ENCODE results near the gene ZSWIM5. TPM values are rescaled to one million over a fixed set of nuclear protein-coding genes. Genes with fewer than 3 reads are reported as not detected.
"Not testable (repeated sequence)": the region's sequence is repeated elsewhere in the genome, so short reads cannot be mapped to it uniquely, and the experiment has no call there.

ZSWIM5 gene
- total and polyA plus RNA-seq, 4 donors = 7.9 to 14.8 (median 12.2) TPM

- H3K36me3 ChIP-seq (ENCODE audit: control insufficient read depth, insufficient read depth, low read length) = no peaks in the 10 kb centered on the region
- H3K9me3 ChIP-seq (ENCODE audit: control insufficient read depth, insufficient read depth, low read length) = no peaks in the 10 kb centered on the region
- no CpG with 5 or more reads among the region's 1 CpG for WGBS (ENCODE audit: insufficient coverage)
- H3K4me1 ChIP-seq (ENCODE audit: control insufficient read depth, insufficient read depth, low read length) = no peaks in the 10 kb centered on the region
- H3K27me3 ChIP-seq (ENCODE audit: control insufficient read depth, insufficient read depth, low read length) = no peaks in the 10 kb centered on the region
- no peak overlapping the region for H3K4me3 ChIP-seq (ENCODE audit: low read depth, low read length)
- H3K27ac ChIP-seq (ENCODE audit: low read depth, low read length) = no peak overlapping the region
- no peak for DNase-seq (ENCODE audit: low read depth in 4 of 6, low spot score in 6 of 6)
These were observed 29.7 kb upstream of the ZSWIM5 start for GRCh38 chr1:45236136-45236535.

DNA sequence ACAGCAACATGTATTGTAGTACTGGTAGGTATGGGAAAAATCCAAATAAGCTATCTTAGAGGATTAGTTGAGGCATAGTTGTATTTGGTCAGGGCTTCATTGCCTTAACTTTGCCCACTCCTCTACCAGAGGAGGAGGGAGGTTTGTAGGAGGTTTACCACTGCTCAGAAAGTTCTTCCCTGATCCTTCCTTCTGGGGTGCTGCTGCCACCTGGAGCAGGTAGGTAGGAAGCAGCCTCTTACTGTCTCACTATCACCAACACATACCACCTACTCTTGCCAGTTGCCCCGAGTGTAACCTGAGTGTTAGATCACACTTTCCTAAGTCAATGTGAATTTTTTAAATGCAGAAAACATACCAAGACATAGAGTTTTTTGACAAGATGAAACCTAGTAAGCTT lies 24.1 kb upstream of the ZSWIM5 start:
- no peak for DNase-seq (ENCODE audit: low read depth in 4 of 6, low spot score in 6 of 6)
- H3K9me3 ChIP-seq (ENCODE audit: control insufficient read depth, insufficient read depth, low read length) = no peaks in the 10 kb centered on the region
- no peak overlapping the region for H3K4me3 ChIP-seq (ENCODE audit: low read depth, low read length)
- no CpG with 5 or more reads among the region's 1 CpG for WGBS (ENCODE audit: insufficient coverage)
- H3K27me3 ChIP-seq (ENCODE audit: control insufficient read depth, insufficient read depth, low read length) = no peaks in the 10 kb centered on the region
- H3K27ac ChIP-seq (ENCODE audit: low read depth, low read length) = no peak overlapping the region
- H3K36me3 ChIP-seq (ENCODE audit: control insufficient read depth, insufficient read depth, low read length) = no peaks in the 10 kb centered on the region
- H3K4me1 ChIP-seq (ENCODE audit: control insufficient read depth, insufficient read depth, low read length) = no peaks in the 10 kb centered on the region

DNA sequence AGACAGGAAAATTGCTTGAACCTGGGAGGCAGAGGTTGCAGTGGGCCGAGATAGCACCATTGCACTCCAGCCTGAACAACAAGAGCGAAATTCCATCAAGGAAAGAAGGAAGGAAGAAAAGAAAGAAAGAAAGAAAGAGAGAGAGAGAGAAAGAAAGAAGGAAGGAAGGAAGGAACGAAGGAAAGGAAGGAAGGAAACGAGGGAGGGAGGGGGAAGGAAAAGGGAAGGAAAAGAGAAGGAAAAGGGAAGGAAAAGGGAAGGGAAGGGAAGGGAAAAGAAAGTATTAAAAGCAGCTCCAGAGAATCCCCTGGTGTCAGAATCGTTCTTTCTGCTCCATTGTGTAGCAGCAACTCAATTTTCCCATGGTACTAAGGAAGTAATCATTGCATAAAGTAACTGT lies 19.2 kb upstream of the ZSWIM5 start:
- Histone ChIP-seq H3K4me3 (ENCODE audit: low read depth, low read length) (no peak overlapping the region), H3K9me3 (ENCODE audit: control insufficient read depth, insufficient read depth, low read length) (no peaks in the 10 kb centered on the region), H3K27me3 (ENCODE audit: control insufficient read depth, insufficient read depth, low read length) (no peaks in the 10 kb centered on the region), H3K36me3 (ENCODE audit: control insufficient read depth, insufficient read depth, low read length) (no peaks in the 10 kb centered on the region), H3K27ac (ENCODE audit: low read depth, low read length) (no peak overlapping the region), H3K4me1 (ENCODE audit: control insufficient read depth, insufficient read depth, low read length) (no peaks in the 10 kb centered on the region)
- WGBS (ENCODE audit: insufficient coverage) = 90% methylated on average over 4 of the region's 5 CpGs
- DNase-seq (ENCODE audit: low read depth in 4 of 6, low spot score in 6 of 6) = no peak

DNA sequence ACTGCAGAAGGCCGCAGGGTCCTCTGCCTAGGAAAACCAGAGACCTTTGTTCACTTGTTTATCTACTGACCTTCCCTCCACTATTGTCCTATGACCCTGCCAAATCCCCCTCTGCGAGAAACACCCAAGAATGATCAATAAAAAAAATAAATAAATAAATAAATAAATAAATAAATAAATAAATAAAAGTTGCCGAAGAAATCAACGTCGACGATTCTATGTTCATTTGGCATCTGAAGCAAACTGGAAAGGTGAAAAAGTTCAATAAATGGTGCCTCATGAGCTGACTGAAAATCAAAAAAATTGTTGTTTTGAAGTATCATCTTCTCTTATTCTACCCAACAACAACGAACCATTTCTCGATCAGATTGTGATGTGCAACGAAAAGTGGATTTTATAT lies 17.3 kb upstream of the ZSWIM5 start:
- H3K27me3 ChIP-seq (ENCODE audit: control insufficient read depth, insufficient read depth, low read length); H3K36me3 ChIP-seq (ENCODE audit: control insufficient read depth, insufficient read depth, low read length); H3K27ac ChIP-seq (ENCODE audit: low read depth, low read length); H3K9me3 ChIP-seq (ENCODE audit: control insufficient read depth, insufficient read depth, low read length); H3K4me1 ChIP-seq (ENCODE audit: control insufficient read depth, insufficient read depth, low read length); DNase-seq (ENCODE audit: low read depth in 4 of 6, low spot score in 6 of 6); H3K4me3 ChIP-seq (ENCODE audit: low read depth, low read length): not testable (repeated sequence)
- 100% methylated on average over 1 of the region's 9 CpGs for WGBS (ENCODE audit: insufficient coverage)

DNA sequence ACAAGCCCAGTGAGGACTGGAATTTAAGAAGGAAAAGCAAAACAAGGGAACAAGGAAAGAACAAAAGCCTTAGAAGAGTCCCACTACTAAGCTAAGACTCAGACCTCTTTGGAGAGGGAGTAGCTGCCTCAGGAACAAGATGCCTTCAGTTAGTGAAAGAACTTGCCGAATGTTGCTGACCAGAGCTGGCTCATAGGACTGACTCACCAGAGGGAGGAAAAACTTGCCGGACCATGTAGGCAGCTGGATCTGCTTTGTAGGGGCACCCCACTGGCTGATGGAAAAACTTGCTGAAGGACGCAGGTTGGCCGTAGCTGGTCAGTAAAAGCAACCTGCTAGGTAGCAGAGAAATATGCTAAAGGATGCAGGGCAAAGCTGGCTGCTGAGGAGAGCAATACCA lies 15.3 kb upstream of the ZSWIM5 start:
- Histone ChIP-seq H3K4me1 (ENCODE audit: control insufficient read depth, insufficient read depth, low read length) (no peaks in the 10 kb centered on the region), H3K36me3 (ENCODE audit: control insufficient read depth, insufficient read depth, low read length) (no peaks in the 10 kb centered on the region), H3K9me3 (ENCODE audit: control insufficient read depth, insufficient read depth, low read length) (no peaks in the 10 kb centered on the region), H3K4me3 (ENCODE audit: low read depth, low read length) (no peak overlapping the region), H3K27me3 (ENCODE audit: control insufficient read depth, insufficient read depth, low read length) (no peaks in the 10 kb centered on the region), H3K27ac (ENCODE audit: low read depth, low read length) (no peak overlapping the region)
- WGBS (ENCODE audit: insufficient coverage) = 90% methylated on average over 4 of the region's 4 CpGs
- DNase-seq (ENCODE audit: low read depth in 4 of 6, low spot score in 6 of 6) = no peak

- H3K36me3 ChIP-seq (ENCODE audit: control insufficient read depth, insufficient read depth, low read length) = no peaks in the 10 kb centered on the region
- no peaks in the 10 kb centered on the region for H3K4me1 ChIP-seq (ENCODE audit: control insufficient read depth, insufficient read depth, low read length)
- no peak for DNase-seq (ENCODE audit: low read depth in 4 of 6, low spot score in 6 of 6)
- no peak overlapping the region for H3K4me3 ChIP-seq (ENCODE audit: low read depth, low read length)
- no peaks in the 10 kb centered on the region for H3K27me3 ChIP-seq (ENCODE audit: control insufficient read depth, insufficient read depth, low read length)
- H3K27ac ChIP-seq (ENCODE audit: low read depth, low read length) = no peak overlapping the region
- H3K9me3 ChIP-seq (ENCODE audit: control insufficient read depth, insufficient read depth, low read length) = no peaks in the 10 kb centered on the region
These were observed 10.5 kb upstream of the ZSWIM5 start for GRCh38 chr1:45216861-45217260.

GRCh38 chr1:45216200-45216541 lies 9.8 kb upstream of the ZSWIM5 start:
- H3K27ac ChIP-seq (ENCODE audit: low read depth, low read length) = no peak overlapping the region
- no peaks in the 10 kb centered on the region for H3K36me3 ChIP-seq (ENCODE audit: control insufficient read depth, insufficient read depth, low read length)
- H3K4me3 ChIP-seq (ENCODE audit: low read depth, low read length) = no peak overlapping the region
- no peaks in the 10 kb centered on the region for H3K27me3 ChIP-seq (ENCODE audit: control insufficient read depth, insufficient read depth, low read length)
- DNase-seq (ENCODE audit: low read depth in 4 of 6, low spot score in 6 of 6) = no peak
- no peaks in the 10 kb centered on the region for H3K9me3 ChIP-seq (ENCODE audit: control insufficient read depth, insufficient read depth, low read length)
- WGBS (ENCODE audit: insufficient coverage) = 71% methylated on average over 1 of the region's 1 CpG
- no peaks in the 10 kb centered on the region for H3K4me1 ChIP-seq (ENCODE audit: control insufficient read depth, insufficient read depth, low read length)

DNA sequence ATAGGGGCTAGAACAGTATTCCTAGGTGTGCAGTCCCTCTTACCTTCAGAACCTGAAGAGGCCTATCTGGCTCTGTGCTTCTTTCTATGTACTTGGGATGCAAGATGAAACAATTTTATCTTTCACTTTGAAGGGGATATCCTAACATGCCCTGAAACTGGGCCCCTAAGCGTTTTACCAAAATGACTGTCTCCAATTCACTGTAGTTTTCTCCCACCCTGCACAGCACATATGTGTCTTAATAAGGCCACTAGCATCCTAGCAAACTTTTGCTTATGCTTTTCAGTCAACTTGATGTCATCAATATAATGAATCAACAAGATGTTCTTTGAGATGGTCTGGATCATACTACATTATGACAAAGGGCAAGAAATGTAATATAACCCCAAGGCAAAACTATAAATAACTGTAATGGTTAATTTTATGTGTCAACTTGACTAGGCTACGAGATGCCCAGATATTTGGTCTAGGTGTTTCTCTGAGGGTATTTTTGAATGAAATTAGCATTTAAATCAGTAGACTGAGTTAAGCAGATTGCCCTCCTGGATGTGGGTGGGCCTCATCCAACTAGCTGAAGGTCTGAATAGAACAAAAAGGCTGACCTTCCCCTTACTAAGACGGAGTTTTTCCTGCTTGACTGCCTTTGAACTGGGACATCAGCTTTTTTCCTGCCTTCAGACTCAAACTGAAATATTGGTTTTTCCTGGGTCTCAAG lies 9.2 kb upstream of the ZSWIM5 start:
- no peak overlapping the region for H3K27ac ChIP-seq (ENCODE audit: low read depth, low read length)
- no peaks in the 10 kb centered on the region for H3K36me3 ChIP-seq (ENCODE audit: control insufficient read depth, insufficient read depth, low read length)
- H3K27me3 ChIP-seq (ENCODE audit: control insufficient read depth, insufficient read depth, low read length) = no peaks in the 10 kb centered on the region
- no peaks in the 10 kb centered on the region for H3K4me1 ChIP-seq (ENCODE audit: control insufficient read depth, insufficient read depth, low read length)
- H3K4me3 ChIP-seq (ENCODE audit: low read depth, low read length) = no peak overlapping the region
- no peaks in the 10 kb centered on the region for H3K9me3 ChIP-seq (ENCODE audit: control insufficient read depth, insufficient read depth, low read length)
- WGBS (ENCODE audit: insufficient coverage) = 64% methylated on average over 3 of the region's 3 CpGs
- DNase-seq (ENCODE audit: low read depth in 4 of 6, low spot score in 6 of 6) = no peak

GRCh38 chr1:45213892-45214291 lies 7.5 kb upstream of the ZSWIM5 start:
- H3K4me3 ChIP-seq (ENCODE audit: low read depth, low read length) = no peak overlapping the region
- no peak for DNase-seq (ENCODE audit: low read depth in 4 of 6, low spot score in 6 of 6)
- no CpG with 5 or more reads among the region's 1 CpG for WGBS (ENCODE audit: insufficient coverage)
- H3K9me3 ChIP-seq (ENCODE audit: control insufficient read depth, insufficient read depth, low read length) = no peaks in the 10 kb centered on the region
- no peaks in the 10 kb centered on the region for H3K27me3 ChIP-seq (ENCODE audit: control insufficient read depth, insufficient read depth, low read length)
- no peaks in the 10 kb centered on the region for H3K36me3 ChIP-seq (ENCODE audit: control insufficient read depth, insufficient read depth, low read length)
- H3K4me1 ChIP-seq (ENCODE audit: control insufficient read depth, insufficient read depth, low read length) = no peaks in the 10 kb centered on the region
- no peak overlapping the region for H3K27ac ChIP-seq (ENCODE audit: low read depth, low read length)

GRCh38 chr1:45211076-45211475 lies 4.7 kb upstream of the ZSWIM5 start:
- WGBS (ENCODE audit: insufficient coverage) = no CpG with 5 or more reads among the region's 3 CpGs
- Histone ChIP-seq H3K27me3 (ENCODE audit: control insufficient read depth, insufficient read depth, low read length) (no peaks in the 10 kb centered on the region), H3K36me3 (ENCODE audit: control insufficient read depth, insufficient read depth, low read length) (no peaks in the 10 kb centered on the region), H3K4me3 (ENCODE audit: low read depth, low read length) (no peak overlapping the region), H3K9me3 (ENCODE audit: control insufficient read depth, insufficient read depth, low read length) (no peaks in the 10 kb centered on the region), H3K4me1 (ENCODE audit: control insufficient read depth, insufficient read depth, low read length) (peaks cover 4% of the 10 kb centered on the region), H3K27ac (ENCODE audit: low read depth, low read length) (no peak overlapping the region)
- no peak for DNase-seq (ENCODE audit: low read depth in 4 of 6, low spot score in 6 of 6)

Data from spinal cord (tissue), 10 donors.